Measurements from ENCODE around the gene BAIAP2.
A peak's percentile ranks its signal among the peaks of the same experiment; 100 is the strongest.

BAIAP2 gene

GRCh38 chr17:81034779-81035520 is at the start of gene BAIAP2:
Gene BAIAP2, plus strand, starts transcription at chr17:81035151. Its CDS starts 104 bp downstream, at chr17:81035255.
- H3K4me2 ChIP-seq (ENCODE audit: low read depth, low read length, poor library complexity, severe bottlenecking) = peak within 1 kb of the TSS; percentile 54
- H2AFZ ChIP-seq (ENCODE audit: low read depth, low read length, severe bottlenecking) = no peak within 1 kb of the TSS
- no peaks in the 10 kb centered on the region for H3K9me3 ChIP-seq (ENCODE audit: insufficient read depth, low read length)
- no peaks in the 10 kb centered on the region for H3K36me3 ChIP-seq (ENCODE audit: low read length)
- H3K9ac ChIP-seq (ENCODE audit: low read length) = no peak within 1 kb of the TSS
- H3K4me3 ChIP-seq (ENCODE audit: insufficient read depth, low read length, poor library complexity, severe bottlenecking) = peak within 1 kb of the TSS; percentile 32
- peaks cover 5% of the 10 kb centered on the region; the same call in 1 of the 2 replicates for H3K27me3 ChIP-seq (ENCODE audit: low read length)
- no peaks in the 10 kb centered on the region for H3K9me2 ChIP-seq (replicated peaks; ENCODE audit: insufficient read depth, low read length)
- no peaks in the 10 kb centered on the region for H3K79me2 ChIP-seq (ENCODE audit: insufficient read depth, low read length)
- no peak for TF ChIP-seq EZH2phosphoT487 (conservative IDR thresholded peaks at IDR 0.05; ENCODE audit: low read length)
- TF ChIP-seq, protein P1, sequence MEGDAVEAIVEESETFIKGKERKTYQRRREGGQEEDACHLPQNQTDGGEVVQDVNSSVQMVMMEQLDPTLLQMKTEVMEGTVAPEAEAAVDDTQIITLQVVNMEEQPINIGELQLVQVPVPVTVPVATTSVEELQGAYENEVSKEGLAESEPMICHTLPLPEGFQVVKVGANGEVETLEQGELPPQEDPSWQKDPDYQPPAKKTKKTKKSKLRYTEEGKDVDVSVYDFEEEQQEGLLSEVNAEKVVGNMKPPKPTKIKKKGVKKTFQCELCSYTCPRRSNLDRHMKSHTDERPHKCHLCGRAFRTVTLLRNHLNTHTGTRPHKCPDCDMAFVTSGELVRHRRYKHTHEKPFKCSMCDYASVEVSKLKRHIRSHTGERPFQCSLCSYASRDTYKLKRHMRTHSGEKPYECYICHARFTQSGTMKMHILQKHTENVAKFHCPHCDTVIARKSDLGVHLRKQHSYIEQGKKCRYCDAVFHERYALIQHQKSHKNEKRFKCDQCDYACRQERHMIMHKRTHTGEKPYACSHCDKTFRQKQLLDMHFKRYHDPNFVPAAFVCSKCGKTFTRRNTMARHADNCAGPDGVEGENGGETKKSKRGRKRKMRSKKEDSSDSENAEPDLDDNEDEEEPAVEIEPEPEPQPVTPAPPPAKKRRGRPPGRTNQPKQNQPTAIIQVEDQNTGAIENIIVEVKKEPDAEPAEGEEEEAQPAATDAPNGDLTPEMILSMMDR (IDR thresholded peaks at IDR 0.05; ENCODE audit: insufficient read depth, low read length, poor library complexity, severe bottlenecking) = no peak
- H3F3A ChIP-seq (ENCODE audit: insufficient read depth) = no peaks in the 10 kb centered on the region
- no peaks in the 10 kb centered on the region for H4K20me1 ChIP-seq (ENCODE audit: low read depth, low read length)
- no peak within 1 kb of the TSS for H3K27ac ChIP-seq (ENCODE audit: low read depth, low read length)

GRCh38 chr17:80986046-80986445 is 48.9 kb upstream of the BAIAP2 start:
- Histone ChIP-seq H3K4me2 (ENCODE audit: low read depth, low read length, poor library complexity, severe bottlenecking) (no peak overlapping the region), H3K9me3 (ENCODE audit: insufficient read depth, low read length) (no peaks in the 10 kb centered on the region), H3K9ac (ENCODE audit: low read length) (no peak overlapping the region), H2AFZ (ENCODE audit: low read depth, low read length, severe bottlenecking) (no peak overlapping the region), H3F3A (ENCODE audit: insufficient read depth) (no peaks in the 10 kb centered on the region), H3K36me3 (ENCODE audit: low read length) (no peaks in the 10 kb centered on the region), H3K27me3 (ENCODE audit: low read length) (no peaks in the 10 kb centered on the region), H3K4me3 (ENCODE audit: insufficient read depth, low read length, poor library complexity, severe bottlenecking) (no peak overlapping the region), H3K27ac (ENCODE audit: low read depth, low read length) (no peak overlapping the region), H3K79me2 (ENCODE audit: insufficient read depth, low read length) (no peaks in the 10 kb centered on the region), H4K20me1 (ENCODE audit: low read depth, low read length) (no peaks in the 10 kb centered on the region), H3K9me2 (replicated peaks; ENCODE audit: insufficient read depth, low read length) (no peaks in the 10 kb centered on the region)
- TF ChIP-seq, protein P1 (IDR thresholded peaks at IDR 0.05; ENCODE audit: insufficient read depth, low read length, poor library complexity, severe bottlenecking) = no peak
- TF ChIP-seq EZH2phosphoT487 (conservative IDR thresholded peaks at IDR 0.05; ENCODE audit: low read length) = no peak

GRCh38 chr17:80986816-80987475 is 48.0 kb upstream of the BAIAP2 start:
- Histone ChIP-seq H3K4me3 (ENCODE audit: insufficient read depth, low read length, poor library complexity, severe bottlenecking) (no peak overlapping the region), H3K36me3 (ENCODE audit: low read length) (no peaks in the 10 kb centered on the region), H3K4me2 (ENCODE audit: low read depth, low read length, poor library complexity, severe bottlenecking) (no peak overlapping the region), H3K27me3 (ENCODE audit: low read length) (no peaks in the 10 kb centered on the region), H3K27ac (ENCODE audit: low read depth, low read length) (no peak overlapping the region), H4K20me1 (ENCODE audit: low read depth, low read length) (no peaks in the 10 kb centered on the region), H3F3A (ENCODE audit: insufficient read depth) (no peaks in the 10 kb centered on the region), H3K79me2 (ENCODE audit: insufficient read depth, low read length) (no peaks in the 10 kb centered on the region), H3K9me2 (replicated peaks; ENCODE audit: insufficient read depth, low read length) (no peaks in the 10 kb centered on the region), H3K9me3 (ENCODE audit: insufficient read depth, low read length) (no peaks in the 10 kb centered on the region), H3K9ac (ENCODE audit: low read length) (no peak overlapping the region), H2AFZ (ENCODE audit: low read depth, low read length, severe bottlenecking) (no peak overlapping the region)
- TF ChIP-seq EZH2phosphoT487 (conservative IDR thresholded peaks at IDR 0.05; ENCODE audit: low read length) = no peak
- TF ChIP-seq, protein P1 (IDR thresholded peaks at IDR 0.05; ENCODE audit: insufficient read depth, low read length, poor library complexity, severe bottlenecking) = no peak

Data from SU-DHL-6 (cell line).